ENCODE data around the gene RCHY1. TPM values are rescaled to one million over a fixed set of nuclear protein-coding genes. Genes with fewer than 3 reads are reported as not detected.
A peak's percentile ranks its signal among the peaks of the same experiment; 100 is the strongest.
"Not testable (repeated sequence)": the region's sequence is repeated elsewhere in the genome, so short reads cannot be mapped to it uniquely, and the experiment has no call there.

Gene RCHY1
- 10 to 100 TPM; 20.0 to 25.3 TPM for total RNA-seq

DNA sequence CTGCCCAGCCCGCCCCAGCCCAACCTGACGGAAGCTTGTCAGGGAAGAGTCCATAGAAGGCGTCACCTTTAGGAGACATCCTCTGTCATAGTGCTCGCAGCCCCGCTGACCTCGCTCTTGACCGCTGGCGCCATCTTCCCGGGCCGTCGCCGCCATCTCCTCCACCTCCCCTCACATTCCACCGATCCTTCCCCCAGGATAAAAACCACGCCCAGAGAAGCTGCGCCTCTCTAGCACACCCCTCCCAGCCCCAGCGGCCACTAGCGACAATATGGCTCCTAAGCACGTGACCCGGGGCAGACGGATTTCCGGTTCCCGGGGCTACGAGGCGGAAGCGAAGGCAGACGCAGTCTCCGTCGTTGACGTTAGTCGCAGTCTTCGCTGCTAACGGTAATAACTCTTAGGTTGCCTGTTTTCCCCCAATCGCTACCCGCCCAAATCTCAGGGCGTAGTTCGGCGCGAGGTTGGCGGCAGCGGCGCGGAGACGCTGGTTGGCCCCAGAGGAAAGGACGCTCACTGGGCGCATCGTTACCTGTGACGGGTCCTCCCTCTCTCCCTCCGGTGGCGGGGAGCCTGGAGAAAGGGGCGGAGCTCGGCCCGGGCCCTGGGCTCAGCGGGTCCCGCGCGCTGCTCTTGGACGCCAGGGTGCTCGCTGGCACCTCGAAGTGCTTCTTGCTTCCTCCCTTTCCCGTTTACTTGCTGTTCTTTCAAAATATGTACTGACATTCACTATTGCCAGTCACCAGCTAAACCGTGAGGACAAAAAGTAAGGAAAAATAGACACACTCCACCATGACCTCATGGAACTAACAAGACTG is at the start of gene RCHY1, which contains the start of gene THAP6:
TSS of gene RCHY1 (minus strand) at position 273 of the 818 bp plus-strand sequence. CDS start at position 156, 117 bp downstream.
TSS of gene THAP6 (plus strand) at position 343 of the 818 bp plus-strand sequence. CDS start 980 bp downstream, outside the sequence.
- Mint-ChIP-seq H3K27me3 (ENCODE audit: low read depth) (no peaks in the 10 kb centered on the region), H3K36me3 (ENCODE audit: low read depth) (peaks cover 35% of the 10 kb centered on the region), H3K9me3 (ENCODE audit: insufficient read depth) (no peaks in the 10 kb centered on the region), H3K4me1 (ENCODE audit: low read depth) (peaks cover 47% of the 10 kb centered on the region), H3K4me3 (no peak within 1 kb of the TSS), H3K27ac (peak within 1 kb of the TSS; percentile 100)
- peak; percentile 95 for DNase-seq
- POLR2A ChIA-PET = interaction anchor here (0.6 to 1.9 kb wide), 12 partner anchors 9 to 1562 kb away, joined by 3 to 13 read pairs (median 4); partner anchors contain the start of gene USO1
- CTCF ChIA-PET = interaction anchor here (1.1 to 3.0 kb wide), 10 partner anchors 9 to 581 kb away, joined by 3 to 14 read pairs (median 4); partner anchors contain the start of genes G3BP2, ODAPH, PARM1 and USO1
- peak; percentile 94 for ATAC-seq

DNA sequence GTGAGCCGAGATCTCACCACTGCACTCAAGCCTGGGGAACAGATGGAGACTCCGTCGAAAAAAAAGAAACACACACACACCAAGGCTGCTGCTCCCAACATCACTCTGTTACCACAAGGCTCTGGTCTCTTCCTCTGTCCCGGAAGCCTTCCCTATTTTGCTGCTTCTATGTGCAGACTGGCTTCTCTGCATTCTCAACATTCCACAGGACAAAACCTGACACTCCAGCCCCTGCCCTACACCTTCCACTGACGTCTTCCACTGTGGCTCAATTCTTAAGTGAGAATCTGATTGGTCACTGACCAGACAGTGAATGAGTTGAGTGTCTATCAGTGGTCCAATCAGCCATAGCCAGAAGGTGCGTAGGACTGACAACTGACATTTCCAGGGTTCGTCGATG is 47.6 kb upstream of the RCHY1 start:
- peaks cover 9% of the 10 kb centered on the region for H3K4me1 Mint-ChIP-seq (ENCODE audit: low read depth)
- H3K9me3 Mint-ChIP-seq (ENCODE audit: insufficient read depth) = no peaks in the 10 kb centered on the region
- no peak overlapping the region for H3K4me3 Mint-ChIP-seq
- DNase-seq (no peak), ATAC-seq (no peak)
- ChIA-PET CTCF (interaction anchor here (1.2 kb wide), 1 partner anchor 15 kb away, joined by 3 read pairs; no protein-coding TSS in a partner anchor), POLR2A (no interaction called here)
- no peaks in the 10 kb centered on the region for H3K36me3 Mint-ChIP-seq (ENCODE audit: low read depth)
- H3K27me3 Mint-ChIP-seq (ENCODE audit: low read depth) = peaks cover 9% of the 10 kb centered on the region
- H3K27ac Mint-ChIP-seq = no peak overlapping the region

DNA sequence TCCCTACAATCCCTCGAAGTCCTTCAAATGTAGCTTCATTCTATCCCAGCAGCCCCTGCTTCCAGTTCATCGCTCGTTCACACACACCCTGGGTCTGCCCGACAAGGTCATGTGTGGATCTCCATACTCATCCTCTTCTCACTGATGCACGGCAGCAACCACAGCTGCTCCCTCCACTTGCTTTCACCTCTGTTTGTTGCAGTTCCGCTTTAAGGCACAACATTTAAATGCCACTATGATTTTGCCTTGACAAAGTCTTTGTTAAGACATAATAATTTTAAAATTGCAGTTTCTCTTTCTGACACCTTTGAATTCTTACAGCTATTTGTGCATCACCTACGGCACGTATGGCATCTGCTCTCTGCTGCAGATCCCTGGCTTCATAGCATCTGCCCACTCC is 43.5 kb upstream of the RCHY1 start:
- ChIA-PET CTCF (interaction anchor here (1.6 kb wide), 1 partner anchor 11 kb away, joined by 4 read pairs; no protein-coding TSS in a partner anchor), POLR2A (no interaction called here)
- H3K27ac Mint-ChIP-seq = no peak overlapping the region
- no peak overlapping the region for H3K4me3 Mint-ChIP-seq
- H3K27me3 Mint-ChIP-seq (ENCODE audit: low read depth) = peaks cover 5% of the 10 kb centered on the region
- peaks cover 11% of the 10 kb centered on the region for H3K4me1 Mint-ChIP-seq (ENCODE audit: low read depth)
- ATAC-seq = no peak
- H3K36me3 Mint-ChIP-seq (ENCODE audit: low read depth) = no peaks in the 10 kb centered on the region
- DNase-seq = no peak
- H3K9me3 Mint-ChIP-seq (ENCODE audit: insufficient read depth) = no peaks in the 10 kb centered on the region

DNA sequence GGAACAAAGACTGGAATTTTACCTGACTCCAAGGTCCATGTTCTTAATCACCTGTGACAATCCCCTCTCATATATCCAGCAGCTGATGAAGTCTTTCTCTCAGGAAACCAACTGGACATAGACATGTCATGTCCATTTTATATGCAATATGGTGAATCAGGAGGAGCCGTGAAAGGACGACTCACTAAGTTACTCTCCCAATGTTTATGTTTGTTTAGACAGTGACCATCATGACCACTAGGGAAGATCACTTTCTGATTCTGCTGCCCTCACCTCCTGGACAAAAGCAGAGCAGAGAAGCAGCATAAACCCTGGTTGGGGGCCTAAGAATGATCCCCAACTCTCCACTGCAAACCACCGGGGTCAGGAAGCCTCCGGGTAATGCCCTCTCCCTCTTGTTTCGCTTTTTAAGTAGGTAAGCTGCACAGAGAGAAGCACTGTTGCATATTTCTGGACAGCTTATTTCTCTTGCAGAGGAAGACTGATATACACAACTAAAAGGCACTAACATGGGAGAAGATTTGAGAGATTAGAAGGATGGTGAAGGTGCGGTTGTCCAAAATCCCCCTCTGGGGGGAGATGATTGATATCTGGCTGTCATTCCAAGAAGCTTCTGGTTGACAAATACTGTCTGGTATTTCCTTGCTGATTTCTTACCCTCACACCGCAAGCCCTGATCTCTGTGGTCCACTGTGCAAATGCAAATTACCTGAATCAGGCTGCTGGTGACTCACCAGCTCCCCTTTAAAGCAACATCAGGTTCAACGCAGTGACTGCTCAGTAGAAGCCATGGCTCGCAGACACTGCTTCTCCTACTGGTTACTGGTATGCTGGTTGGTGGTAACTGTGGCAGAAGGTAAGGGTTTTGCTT is 41.3 kb upstream of the RCHY1 start, which contains the start of gene ODAPH:
TSS of gene ODAPH (plus strand) at position 773 of the 871 bp plus-strand sequence. CDS start at position 790, 17 bp downstream.
- H3K4me3 Mint-ChIP-seq = no peak within 1 kb of the TSS
- H3K27ac Mint-ChIP-seq = no peak within 1 kb of the TSS
- ChIA-PET CTCF (interaction anchor here (1.1 to 2.1 kb wide), 4 partner anchors 16 to 340 kb away, joined by 3 to 7 read pairs (median 4); partner anchors contain the start of genes RCHY1 and THAP6), POLR2A (no interaction called here)
- H3K9me3 Mint-ChIP-seq (ENCODE audit: insufficient read depth) = no peaks in the 10 kb centered on the region
- DNase-seq = peak; percentile 38
- H3K36me3 Mint-ChIP-seq (ENCODE audit: low read depth) = no peaks in the 10 kb centered on the region
- H3K4me1 Mint-ChIP-seq (ENCODE audit: low read depth) = peaks cover 11% of the 10 kb centered on the region
- H3K27me3 Mint-ChIP-seq (ENCODE audit: low read depth) = peaks cover 5% of the 10 kb centered on the region
- peak; percentile 70 for ATAC-seq

DNA sequence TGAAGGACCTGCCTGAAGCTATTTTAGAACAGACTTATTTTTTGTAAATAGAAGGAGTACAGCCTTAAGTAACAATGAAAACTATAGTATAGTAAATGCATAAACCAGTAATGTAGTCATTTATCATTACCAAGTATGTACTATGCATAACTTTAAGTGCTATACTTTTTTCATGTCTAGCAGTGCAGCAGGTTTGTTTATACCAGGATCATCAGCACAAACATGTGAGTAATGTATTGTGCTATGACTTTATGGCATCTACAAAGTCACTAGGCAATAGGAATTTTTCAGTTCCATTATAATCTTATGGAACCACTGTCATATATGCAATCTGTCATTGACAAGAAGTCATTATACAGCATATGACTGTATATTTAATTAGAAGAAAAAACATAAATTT is 38.2 kb upstream of the RCHY1 start:
- ChIA-PET CTCF (no interaction called here), POLR2A (no interaction called here)
- DNase-seq = no peak
- Mint-ChIP-seq H3K4me1 (ENCODE audit: low read depth) (peaks cover 11% of the 10 kb centered on the region), H3K4me3 (no peak overlapping the region), H3K27ac (no peak overlapping the region), H3K9me3 (ENCODE audit: insufficient read depth) (no peaks in the 10 kb centered on the region), H3K36me3 (ENCODE audit: low read depth) (no peaks in the 10 kb centered on the region), H3K27me3 (ENCODE audit: low read depth) (peaks cover 2% of the 10 kb centered on the region)
- no peak for ATAC-seq

DNA sequence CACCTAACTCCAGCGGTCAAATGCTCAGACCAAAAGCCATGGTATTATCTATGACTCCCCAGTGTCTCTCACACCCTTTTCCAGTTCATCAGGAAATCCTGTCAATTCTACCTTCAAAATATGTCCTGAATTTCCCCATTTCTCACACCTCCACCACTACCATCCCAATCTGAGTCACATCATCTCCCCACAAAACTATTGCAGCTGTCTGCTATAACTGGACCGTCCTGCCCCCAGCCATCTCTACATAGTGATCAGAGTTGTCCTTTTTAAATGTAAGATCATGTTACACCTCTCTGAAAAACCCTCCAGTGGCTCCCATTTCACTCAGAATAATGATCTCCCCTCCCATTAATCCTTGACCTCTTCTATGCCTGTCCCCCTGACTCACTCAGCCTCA is 34.8 kb upstream of the RCHY1 start:
- POLR2A ChIA-PET = no interaction called here
- H3K27me3 Mint-ChIP-seq (ENCODE audit: low read depth) = no peaks in the 10 kb centered on the region
- H3K36me3 Mint-ChIP-seq (ENCODE audit: low read depth) = no peaks in the 10 kb centered on the region
- DNase-seq (no peak), ATAC-seq (no peak)
- no peaks in the 10 kb centered on the region for H3K9me3 Mint-ChIP-seq (ENCODE audit: insufficient read depth)
- no peak overlapping the region for H3K4me3 Mint-ChIP-seq
- H3K27ac Mint-ChIP-seq = no peak overlapping the region
- H3K4me1 Mint-ChIP-seq (ENCODE audit: low read depth) = no peaks in the 10 kb centered on the region
- CTCF ChIA-PET = no interaction called here

DNA sequence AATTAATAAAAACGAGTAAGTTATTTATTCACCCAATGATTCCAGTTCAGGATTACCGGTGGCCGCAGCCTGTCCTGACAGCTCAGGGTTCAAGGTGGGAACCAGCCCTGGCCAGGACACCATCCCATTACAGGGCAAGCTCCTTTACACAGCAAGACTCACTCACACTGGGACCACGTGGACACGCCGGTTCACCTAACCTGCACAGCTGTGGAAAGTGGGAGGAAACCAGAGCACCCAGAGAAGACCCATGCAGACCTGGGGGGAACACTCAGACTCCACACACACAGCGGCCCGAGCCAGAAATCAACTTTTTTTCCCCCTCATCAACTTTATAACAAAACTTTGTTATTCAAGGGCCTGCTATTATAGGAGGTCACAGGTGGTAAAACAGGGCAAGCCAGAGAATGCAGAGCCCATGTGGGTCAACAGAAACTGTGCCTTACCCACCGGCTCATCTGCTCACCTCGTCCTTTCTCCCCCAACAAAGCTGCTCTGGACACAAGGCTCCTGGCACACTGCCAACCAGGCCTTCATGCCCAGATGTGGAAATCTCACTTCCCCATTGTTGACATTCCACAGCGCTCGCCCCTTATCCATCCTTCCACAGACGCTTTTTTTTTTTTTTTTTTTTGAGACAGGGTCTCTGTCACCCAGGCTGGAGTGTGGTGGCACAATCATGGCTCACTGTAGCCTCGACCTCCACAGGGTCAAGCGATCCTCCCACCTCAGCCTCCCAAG is 33.6 kb upstream of the RCHY1 start:
- H3K27ac Mint-ChIP-seq = no peak overlapping the region
- H3K4me3 Mint-ChIP-seq = no peak overlapping the region
- H3K27me3 Mint-ChIP-seq (ENCODE audit: low read depth) = no peaks in the 10 kb centered on the region
- CTCF ChIA-PET = interaction anchor here (1.6 kb wide), 1 partner anchor 9 kb away, joined by 4 read pairs; no protein-coding TSS in a partner anchor
- ATAC-seq = no peak
- POLR2A ChIA-PET = no interaction called here
- no peaks in the 10 kb centered on the region for H3K4me1 Mint-ChIP-seq (ENCODE audit: low read depth)
- no peak for DNase-seq
- H3K36me3 Mint-ChIP-seq (ENCODE audit: low read depth) = no peaks in the 10 kb centered on the region
- no peaks in the 10 kb centered on the region for H3K9me3 Mint-ChIP-seq (ENCODE audit: insufficient read depth)

DNA sequence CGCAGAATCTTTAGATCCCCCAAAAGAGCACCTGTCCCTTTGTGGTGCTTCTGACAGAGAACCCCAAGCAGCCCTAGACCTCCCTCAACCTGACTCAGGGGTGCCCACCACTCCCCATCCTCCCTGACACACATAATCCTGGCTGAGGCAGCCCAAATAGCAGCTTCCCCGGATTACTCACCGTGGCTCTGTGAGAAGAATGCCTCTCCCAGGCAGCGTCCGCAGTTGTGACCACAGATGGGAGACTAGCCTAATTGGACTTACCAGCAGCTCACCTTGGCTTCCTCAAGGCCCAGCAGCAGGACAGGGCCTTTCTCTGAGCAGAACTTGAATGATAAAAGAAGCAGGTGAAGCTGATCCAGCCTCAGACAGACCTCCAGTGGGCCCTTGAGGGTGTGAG is 31.3 kb upstream of the RCHY1 start:
- Mint-ChIP-seq H3K4me1 (ENCODE audit: low read depth) (no peaks in the 10 kb centered on the region), H3K9me3 (ENCODE audit: insufficient read depth) (no peaks in the 10 kb centered on the region), H3K36me3 (ENCODE audit: low read depth) (no peaks in the 10 kb centered on the region), H3K27me3 (ENCODE audit: low read depth) (no peaks in the 10 kb centered on the region), H3K4me3 (no peak overlapping the region), H3K27ac (no peak overlapping the region)
- ATAC-seq = no peak
- ChIA-PET CTCF (no interaction called here), POLR2A (interaction anchor here (0.6 kb wide), 1 partner anchor 101 kb away, joined by 3 read pairs; no protein-coding TSS in a partner anchor)
- DNase-seq = no peak

DNA sequence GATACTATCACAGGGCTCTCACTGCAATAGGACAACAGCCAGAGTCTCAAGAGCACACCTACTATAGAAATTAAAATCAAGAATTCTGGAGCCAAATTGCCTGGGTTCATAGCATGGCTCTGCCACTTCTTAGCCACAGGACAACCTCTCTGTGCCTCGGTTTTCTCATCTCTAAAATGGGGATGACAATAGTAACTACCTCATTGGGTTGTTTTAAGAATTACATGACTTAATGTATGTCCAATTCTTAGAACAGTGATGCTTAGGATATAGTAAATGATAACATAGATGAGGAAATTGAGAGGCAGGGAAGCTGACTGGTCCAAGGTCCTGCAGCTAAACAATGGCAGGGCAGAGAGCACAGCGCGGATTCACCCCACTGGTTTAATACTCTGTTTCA is 30.7 kb upstream of the RCHY1 start:
- Mint-ChIP-seq H3K36me3 (ENCODE audit: low read depth) (peaks cover 2% of the 10 kb centered on the region), H3K9me3 (ENCODE audit: insufficient read depth) (no peaks in the 10 kb centered on the region), H3K4me3 (no peak overlapping the region), H3K27ac (no peak overlapping the region), H3K4me1 (ENCODE audit: low read depth) (no peaks in the 10 kb centered on the region), H3K27me3 (ENCODE audit: low read depth) (no peaks in the 10 kb centered on the region)
- CTCF ChIA-PET = no interaction called here
- no peak for DNase-seq
- ATAC-seq = no peak
- POLR2A ChIA-PET = no interaction called here

DNA sequence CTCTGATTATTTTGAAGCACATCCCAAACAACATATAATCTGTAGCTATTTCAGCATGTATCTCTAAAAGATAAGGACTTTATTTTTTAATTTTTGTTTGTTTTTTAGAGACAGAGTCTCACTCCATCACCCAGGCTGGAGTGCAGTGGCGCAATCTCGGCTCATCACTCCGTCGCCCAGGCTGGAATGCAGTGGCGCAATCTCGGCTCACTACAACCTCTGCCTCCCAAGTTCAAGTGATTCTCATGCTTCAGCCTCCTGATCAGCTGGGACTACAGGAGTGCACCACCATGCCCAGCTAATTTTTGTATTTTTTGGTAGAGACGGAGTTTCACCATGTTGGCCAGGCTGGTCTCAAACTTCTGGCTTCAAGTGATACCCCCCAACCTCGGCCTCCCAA is 30.0 kb upstream of the RCHY1 start:
- POLR2A ChIA-PET; H3K27me3 Mint-ChIP-seq (ENCODE audit: low read depth); CTCF ChIA-PET; H3K36me3 Mint-ChIP-seq (ENCODE audit: low read depth); H3K27ac Mint-ChIP-seq; H3K4me1 Mint-ChIP-seq (ENCODE audit: low read depth); ATAC-seq; H3K9me3 Mint-ChIP-seq (ENCODE audit: insufficient read depth); H3K4me3 Mint-ChIP-seq; DNase-seq: not testable (repeated sequence)

DNA sequence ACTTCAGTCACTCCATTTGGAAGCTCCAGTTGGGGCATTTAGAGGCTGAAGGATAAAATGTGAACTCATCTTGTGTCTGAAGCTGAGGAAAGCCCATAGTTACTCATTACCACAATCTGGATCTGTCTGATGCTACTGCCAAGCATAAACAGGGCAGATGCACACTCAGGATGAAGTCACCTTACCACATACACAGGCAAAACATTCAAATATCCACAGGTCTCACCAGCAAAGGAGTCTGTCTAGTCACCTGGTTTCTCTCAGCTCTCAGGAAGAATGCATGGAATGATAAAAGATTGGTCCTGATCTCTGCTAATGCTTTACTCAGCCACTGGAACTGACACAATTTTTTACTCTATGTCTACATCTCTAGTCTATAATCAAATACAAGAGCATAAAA is 28.6 kb upstream of the RCHY1 start:
- no peaks in the 10 kb centered on the region for H3K4me1 Mint-ChIP-seq (ENCODE audit: low read depth)
- ChIA-PET CTCF (no interaction called here), POLR2A (no interaction called here)
- H3K27me3 Mint-ChIP-seq (ENCODE audit: low read depth) = no peaks in the 10 kb centered on the region
- ATAC-seq (no peak), DNase-seq (no peak)
- no peak overlapping the region for H3K4me3 Mint-ChIP-seq
- no peaks in the 10 kb centered on the region for H3K9me3 Mint-ChIP-seq (ENCODE audit: insufficient read depth)
- H3K36me3 Mint-ChIP-seq (ENCODE audit: low read depth) = peaks cover 5% of the 10 kb centered on the region
- no peak overlapping the region for H3K27ac Mint-ChIP-seq
